Kidney (tissue), 14 donors: ENCODE data around the gene RUNX1. TPM values are rescaled to one million over a fixed set of nuclear protein-coding genes. Genes with fewer than 3 reads are reported as not detected.

ENCODE experiments used
- DNase-seq, 5 donors: peaks; one replicate each; pipeline ENCODE4 v3.0.0-alpha.2; 2013 to 2020
- FAIRE-seq: peaks from 2 replicates; lab custom pipeline; 2012; peaks lifted over from hg19 to GRCh38; lab: Jason Lieb, UNC
- H3K27ac ChIP-seq, 2 donors: one replicate each; pipeline ENCODE4 v1.7.0; 2013; ENCODE audit warnings: low read depth in 2 of 2, low read length in 2 of 2, inconsistent platforms in 1 of 2
- H3K27me3 ChIP-seq: one replicate; pipeline ENCODE4 v1.7.1; 2013; ENCODE audit warnings: low read length, inconsistent platforms; ENCODE audit not compliant: control insufficient read depth, insufficient read depth
- H3K36me3 ChIP-seq, 3 donors: one replicate each; pipeline versions ENCODE4 v1.7.0 to v1.7.1; 2013; ENCODE audit warnings: low read length in 3 of 3, control low read depth in 1 of 3, inconsistent platforms in 1 of 3; ENCODE audit not compliant: insufficient read depth in 3 of 3, control insufficient read depth in 2 of 3
- H3K4me1 ChIP-seq, 3 donors: one replicate each; pipeline versions ENCODE4 v1.7.0 to v1.7.1; 2013; ENCODE audit warnings: low read length in 3 of 3, inconsistent platforms in 1 of 3, low read depth in 1 of 3; ENCODE audit not compliant: control insufficient read depth in 2 of 3, insufficient read depth in 2 of 3
- H3K4me3 ChIP-seq, 3 donors: one replicate each; pipeline versions ENCODE4 v1.7.0 to v1.8.1; 2013; ENCODE audit warnings: low read length in 3 of 3, control low read depth in 1 of 3, inconsistent platforms in 1 of 3
- H3K9ac ChIP-seq, 3 donors: one replicate each; pipeline versions ENCODE4 v1.7.0 to v1.7.1; 2013; ENCODE audit warnings: low read length in 3 of 3, control low read depth in 1 of 3, inconsistent platforms in 1 of 3
- H3K9me3 ChIP-seq, 3 donors: one replicate each; pipeline versions ENCODE4 v1.7.0 to v1.7.1; 2013; ENCODE audit warnings: low read length in 3 of 3, control low read depth in 1 of 3, inconsistent platforms in 1 of 3; ENCODE audit not compliant: control insufficient read depth in 2 of 3, insufficient read depth in 1 of 3
- CTCF ChIP-seq: IDR thresholded peaks from 3 replicates; pipeline ENCODE4 v1.5.1; 2012; ENCODE audit warnings: mild to moderate bottlenecking, moderate library complexity, borderline replicate concordance; ENCODE audit not compliant: insufficient read depth; ENCODE audit errors: extremely low read depth
- intact Hi-C: fragments of 100-400 bp; cut with DNase I; formaldehyde crosslinking; loops from one replicate; pipeline ENCODE4 v1.11.1; 2022
- polyA plus RNA-seq: library from polyadenylated mRNA; stranded (reverse); fragments of 350-450 nt; fragmentation: Illumina TruSeq; extraction: RNeasy Lipid Tissue Mini Kit (QIAGEN cat#74804); gene quantifications from one replicate; pipeline ENCODE4 v1.2.3, GENCODE V29; 2014; ENCODE audit warnings: low read depth, low replicate concordance; ENCODE audit not compliant: insufficient read depth
- total RNA-seq: library from RNA; stranded (reverse); fragmentation: NEBNext Ultra II Directional; extraction: Animal tissue kit (Norgen Biotek cat#: 25700); gene quantifications from one replicate; pipeline ENCODE4 v1.2.1, GENCODE V29; 2021
- donor health status: control.
- donor health status: control.
- donor health status: control.
- donor health status: control.
- donor health status: control.
- donor health status: DM: yes; HTN: yes; CAD: no.
- donor health status: Normal renal cell carcinoma (clear cell type).

RUNX1 gene
- total and polyA plus RNA-seq, 2 donors from 2014 or later: 1.3 to 58.0 TPM

- Histone ChIP-seq H3K9ac (no peak overlapping the region), H3K27ac (no peak overlapping the region), H3K27me3 (no peaks in the 10 kb centered on the region), H3K9me3 (no peaks in the 10 kb centered on the region), H3K4me3 (no peak overlapping the region), H3K36me3 (no peaks in the 10 kb centered on the region), H3K4me1 (no peaks in the 10 kb centered on the region)
- TF ChIP-seq CTCF: no peak
- DNase-seq (peak in 1 of 5 donors; percentile 28), FAIRE-seq (no peak)
- intact Hi-C loops: no loop called here
Observed at GRCh38 chr21:35053356-35054096, 4.4 kb upstream of the RUNX1 start.

DNA sequence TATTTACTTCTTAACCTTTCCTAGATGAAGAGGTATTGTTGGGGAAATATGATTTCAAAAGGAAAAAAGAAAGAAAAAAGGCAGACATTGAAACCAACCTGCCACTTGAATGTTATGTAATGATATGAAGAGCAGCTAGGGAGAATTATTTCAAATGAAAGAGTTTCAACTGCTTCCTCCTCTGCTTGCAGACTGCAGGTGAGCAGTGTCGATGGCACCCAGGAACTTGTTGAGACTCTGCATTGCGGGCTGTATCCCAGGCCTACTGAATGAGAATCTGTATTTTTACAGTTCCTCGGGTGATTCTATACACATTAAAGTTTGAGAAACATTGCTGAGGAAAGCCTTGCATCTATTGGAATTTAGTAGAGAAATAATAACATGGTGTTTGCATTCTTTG is 3.7 kb upstream of the RUNX1 start:
- FAIRE-seq: no peak

DNA sequence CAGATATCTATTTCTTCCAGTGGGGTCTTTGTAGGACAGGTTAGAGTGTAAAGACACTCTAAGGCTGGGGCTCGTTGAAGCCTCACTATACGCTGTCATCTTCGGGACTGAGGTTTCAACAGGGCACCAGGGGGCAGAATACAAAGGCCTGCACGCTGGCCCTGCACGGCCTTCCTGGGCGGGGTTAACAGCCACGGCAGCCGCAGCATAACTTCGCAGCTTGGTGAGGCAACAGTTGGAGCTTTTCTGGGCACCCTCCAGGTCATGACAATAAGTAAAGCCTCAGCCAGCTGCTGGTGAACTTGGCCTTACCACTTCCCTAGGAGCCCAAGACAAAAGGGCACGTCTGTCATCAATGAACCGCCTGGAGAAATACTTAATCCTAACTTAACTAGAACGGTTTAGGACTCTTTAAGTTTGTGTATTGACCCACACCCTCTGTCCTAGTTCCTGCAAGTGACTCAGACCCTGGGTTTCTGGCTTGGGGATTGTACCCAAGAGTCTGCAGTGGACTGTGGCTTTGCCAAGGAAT is 2.3 kb upstream of the RUNX1 start:
- H3K9ac ChIP-seq: no peak overlapping the region

More for the DNA sequence above, 3.7 kb upstream of the RUNX1 start:
- no peaks in the 10 kb centered on the region for H3K9me3 ChIP-seq
- no peak overlapping the region for H3K9ac ChIP-seq
- H3K36me3 ChIP-seq: no peaks in the 10 kb centered on the region
- DNase-seq: no peak
- H3K4me1 ChIP-seq: peaks cover 0 to 3% (median 0%) of the 10 kb centered on the region in 3 donors
- H3K4me3 ChIP-seq: no peak overlapping the region
- TF ChIP-seq CTCF: no peak
- intact Hi-C loops: no loop called here
- no peaks in the 10 kb centered on the region for H3K27me3 ChIP-seq
- no peak overlapping the region for H3K27ac ChIP-seq

More for the DNA sequence above, 2.3 kb upstream of the RUNX1 start:
- FAIRE-seq (no peak), DNase-seq (peak in 4 of 5 donors; percentile 35 to 87 (median 56))
- Histone ChIP-seq H3K27me3 (no peaks in the 10 kb centered on the region), H3K4me3 (no peak overlapping the region), H3K9me3 (no peaks in the 10 kb centered on the region), H3K36me3 (no peaks in the 10 kb centered on the region), H3K4me1 (peaks cover 0 to 5% (median 3%) of the 10 kb centered on the region in 3 donors), H3K27ac (no peak overlapping the region)
- peak; percentile 16 for TF ChIP-seq CTCF
- intact Hi-C loops: no loop called here
